Ascending aorta (tissue), 2 donors: ENCODE data around the gene RNU5B-1. TPM values are rescaled to one million over a fixed set of nuclear protein-coding genes. Genes with fewer than 3 reads are reported as not detected.
"Not testable (repeated sequence)": the region's sequence is repeated elsewhere in the genome, so short reads cannot be mapped to it uniquely, and the experiment has no call there.

Experiments used
- DNase-seq, 2 donors: peaks; one replicate each; pipeline ENCODE4 v3.0.0-alpha.2; 2019; ENCODE audit warnings: low spot score in 2 of 2
- H3K27ac ChIP-seq, 2 donors: fragments of 200-600 bp; sonication (generic); one replicate each; pipeline ENCODE4 v1.5.1; 2016 to 2017; ENCODE audit warnings: mild to moderate bottlenecking in 1 of 2
- H3K27me3 ChIP-seq: fragments of 200-600 bp; sonication (generic); one replicate; pipeline ENCODE4 v1.5.1; 2017
- H3K36me3 ChIP-seq, 2 donors: fragments of 200-600 bp; sonication (generic); one replicate each; pipeline ENCODE4 v1.5.1; 2016
- H3K4me1 ChIP-seq, 2 donors: fragments of 200-600 bp; sonication (generic); one replicate each; pipeline ENCODE4 v1.5.1; 2016 to 2017; ENCODE audit warnings: mild to moderate bottlenecking in 1 of 2
- H3K4me3 ChIP-seq, 2 donors: fragments of 200-600 bp; sonication (generic); one replicate each; pipeline ENCODE4 v1.5.1; 2016 to 2017; ENCODE audit warnings: mild to moderate bottlenecking in 1 of 2
- H3K9me3 ChIP-seq, 2 donors: fragments of 200-600 bp; sonication (generic); one replicate each; pipeline ENCODE4 v1.5.1; 2016
- intact Hi-C: fragments of 100-400 bp; cut with DNase I; formaldehyde crosslinking; loops from one replicate; pipeline ENCODE4 v1.15.1; 2023
- total RNA-seq: library from RNA; depleted of rRNA; stranded (reverse); fragments of >200 nt; gene quantifications from one replicate; pipeline ENCODE4 v1.1.0, GENCODE V29; 2016
- TF ChIP-seq, protein P1 (sequence below), 3 experiments: fragments of 200-600 bp in 2 of 3; fragments of 450-650 bp in 1 of 3; sonication (generic) in 2 of 3; IDR thresholded peaks; one replicate each; pipeline ENCODE4 v1.5.1; 2016 to 2019; ENCODE audit warnings: antibody characterized with exemption in 3 of 3, mild to moderate bottlenecking in 1 of 3, moderate library complexity in 1 of 3

RNU5B-1 gene
- total RNA-seq, 1 donor from 2014 or later: not detected

DNA sequence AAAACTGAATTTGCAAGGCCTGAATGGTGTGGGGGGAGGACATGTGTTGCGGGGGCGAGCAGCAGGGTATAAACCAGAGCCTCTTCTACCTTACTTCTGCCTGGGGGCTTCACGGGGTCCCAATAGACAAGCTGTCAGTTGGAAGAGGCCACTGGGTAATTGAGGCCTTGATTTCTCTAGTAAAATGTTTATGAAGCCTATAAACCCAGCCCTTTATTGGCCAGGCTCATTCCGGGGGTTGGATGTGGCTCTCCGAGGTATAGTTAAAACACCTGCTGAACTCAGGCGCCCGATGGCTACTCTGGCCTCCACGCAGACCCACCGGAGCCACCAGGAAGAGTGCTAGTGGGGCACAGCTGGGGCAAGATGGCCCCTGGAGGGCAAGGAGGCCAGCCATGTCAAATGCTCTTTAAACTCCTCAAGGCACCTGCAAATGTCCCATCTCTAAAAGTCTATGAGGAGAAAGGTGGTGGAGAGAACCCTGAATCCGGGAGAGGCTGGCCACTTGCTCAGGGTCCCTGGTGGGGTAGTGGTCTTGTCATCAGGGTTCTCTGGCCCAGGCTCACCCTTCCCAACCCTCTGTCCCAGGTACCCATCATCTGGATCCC, 39.0 kb downstream of the RNU5B-1 start:
- intact Hi-C loops: no loop called here
- no peak for DNase-seq
- Histone ChIP-seq H3K36me3 (no peaks in the 10 kb centered on the region), H3K27me3 (no peaks in the 10 kb centered on the region), H3K4me1 (no peaks in the 10 kb centered on the region), H3K27ac (no peak overlapping the region), H3K4me3 (no peak overlapping the region), H3K9me3 (no peaks in the 10 kb centered on the region)
- TF ChIP-seq, protein P1, sequence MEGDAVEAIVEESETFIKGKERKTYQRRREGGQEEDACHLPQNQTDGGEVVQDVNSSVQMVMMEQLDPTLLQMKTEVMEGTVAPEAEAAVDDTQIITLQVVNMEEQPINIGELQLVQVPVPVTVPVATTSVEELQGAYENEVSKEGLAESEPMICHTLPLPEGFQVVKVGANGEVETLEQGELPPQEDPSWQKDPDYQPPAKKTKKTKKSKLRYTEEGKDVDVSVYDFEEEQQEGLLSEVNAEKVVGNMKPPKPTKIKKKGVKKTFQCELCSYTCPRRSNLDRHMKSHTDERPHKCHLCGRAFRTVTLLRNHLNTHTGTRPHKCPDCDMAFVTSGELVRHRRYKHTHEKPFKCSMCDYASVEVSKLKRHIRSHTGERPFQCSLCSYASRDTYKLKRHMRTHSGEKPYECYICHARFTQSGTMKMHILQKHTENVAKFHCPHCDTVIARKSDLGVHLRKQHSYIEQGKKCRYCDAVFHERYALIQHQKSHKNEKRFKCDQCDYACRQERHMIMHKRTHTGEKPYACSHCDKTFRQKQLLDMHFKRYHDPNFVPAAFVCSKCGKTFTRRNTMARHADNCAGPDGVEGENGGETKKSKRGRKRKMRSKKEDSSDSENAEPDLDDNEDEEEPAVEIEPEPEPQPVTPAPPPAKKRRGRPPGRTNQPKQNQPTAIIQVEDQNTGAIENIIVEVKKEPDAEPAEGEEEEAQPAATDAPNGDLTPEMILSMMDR (IDR thresholded peaks at IDR 0.05): no peak

DNA sequence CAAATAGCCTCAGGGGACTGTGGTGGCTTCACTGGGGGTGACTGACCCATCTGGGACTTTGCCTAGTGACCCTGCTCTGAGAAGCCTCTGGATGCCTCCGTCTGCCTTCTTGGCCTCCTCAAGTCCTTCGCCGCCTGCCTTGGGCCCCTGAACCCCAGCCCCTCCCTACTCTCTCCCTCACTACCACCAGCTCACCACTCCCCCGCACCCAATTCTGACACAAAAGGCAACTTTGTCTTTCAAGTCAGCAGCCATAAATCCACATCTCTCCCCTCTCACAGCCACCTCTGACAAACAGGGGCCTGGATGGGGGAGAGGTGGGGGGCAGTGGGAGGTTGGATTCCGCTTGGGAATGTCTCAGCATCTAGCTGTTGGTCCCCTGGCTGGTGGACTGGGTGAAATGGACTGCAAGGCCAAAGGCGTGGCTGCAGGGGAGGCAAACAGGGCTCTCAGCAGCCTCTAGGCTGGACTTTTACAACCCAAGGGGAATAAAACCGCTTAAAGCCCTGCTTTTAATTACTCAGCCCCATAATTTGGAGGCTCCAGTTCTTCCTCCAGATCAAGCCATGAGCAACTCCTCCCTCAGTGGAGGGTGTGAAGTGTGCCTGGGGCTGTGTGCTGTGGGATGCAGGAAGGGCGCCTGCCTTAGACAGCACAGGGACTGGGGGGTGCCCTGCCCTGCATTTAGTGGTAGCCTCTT, 39.9 kb downstream of the RNU5B-1 start:
- TF ChIP-seq, protein P1 (IDR thresholded peaks at IDR 0.05): no peak
- DNase-seq: no peak

DNA sequence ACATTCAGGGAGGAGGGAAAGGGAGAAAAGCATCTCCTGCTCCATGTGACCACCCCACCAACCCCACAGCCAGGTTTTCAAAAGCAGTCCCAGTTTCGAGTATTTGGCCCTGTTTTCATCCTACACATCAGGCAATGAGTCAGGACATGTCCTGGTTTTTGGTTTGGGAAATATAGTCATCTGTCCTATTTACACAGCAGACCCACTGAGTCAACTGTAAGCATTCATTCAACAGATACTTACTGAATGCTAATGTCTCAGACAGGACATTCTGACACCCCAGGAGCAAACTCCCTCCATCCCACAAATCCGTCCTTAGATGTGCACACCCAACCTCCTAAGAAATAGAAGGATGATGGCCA, 40.4 kb downstream of the RNU5B-1 start:
- DNase-seq: no peak
- no peak overlapping the region for H3K27ac ChIP-seq
- no peaks in the 10 kb centered on the region for H3K9me3 ChIP-seq
- TF ChIP-seq, protein P1 (IDR thresholded peaks at IDR 0.05): no peak
- no peaks in the 10 kb centered on the region for H3K27me3 ChIP-seq
- H3K4me1 ChIP-seq: no peaks in the 10 kb centered on the region
- H3K36me3 ChIP-seq: no peaks in the 10 kb centered on the region
- H3K4me3 ChIP-seq: no peak overlapping the region
- intact Hi-C loops: no loop called here

More for the DNA sequence above, 39.9 kb downstream of the RNU5B-1 start:
- intact Hi-C loops: no loop called here
- Histone ChIP-seq H3K9me3 (no peaks in the 10 kb centered on the region), H3K27me3 (no peaks in the 10 kb centered on the region), H3K27ac (no peak overlapping the region), H3K4me3 (no peak overlapping the region), H3K36me3 (no peaks in the 10 kb centered on the region), H3K4me1 (no peaks in the 10 kb centered on the region)

DNA sequence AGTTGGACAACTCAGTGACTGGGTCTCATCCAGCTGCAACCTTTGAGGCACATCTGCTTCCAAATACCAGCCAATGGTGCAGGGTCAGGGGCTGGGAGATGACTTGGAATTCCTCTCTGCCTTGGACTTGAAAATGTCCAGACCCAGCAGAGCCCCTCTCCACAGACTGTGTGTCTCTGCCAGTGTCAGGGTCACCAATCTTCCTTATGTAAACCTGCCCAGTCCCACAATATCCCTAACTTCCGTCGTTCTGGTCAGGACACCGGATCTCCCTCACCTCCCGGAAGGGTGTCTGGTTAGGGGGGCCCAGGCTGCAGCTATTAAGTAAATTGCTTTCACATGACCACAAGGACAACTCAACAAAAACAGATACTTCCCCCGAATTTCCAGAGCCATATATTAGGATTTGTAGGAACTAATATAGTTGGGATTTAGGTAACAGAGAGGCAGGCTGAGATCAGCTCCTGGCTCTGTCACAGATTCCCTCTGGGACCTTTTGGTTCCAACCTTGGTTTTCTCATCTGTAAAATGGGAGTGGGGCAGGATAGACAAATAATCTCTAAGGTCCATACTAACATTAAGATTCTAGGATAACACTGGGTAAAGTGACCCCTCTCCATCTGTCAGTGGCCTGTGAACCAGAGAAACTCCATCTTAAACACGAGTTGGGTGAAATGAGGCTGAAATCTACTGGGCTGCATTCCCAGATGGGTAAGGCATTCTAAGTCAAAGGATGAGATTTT, 42.5 kb downstream of the RNU5B-1 start:
- H3K4me3 ChIP-seq: no peak overlapping the region
- intact Hi-C loops: no loop called here
- no peaks in the 10 kb centered on the region for H3K9me3 ChIP-seq
- H3K36me3 ChIP-seq: no peaks in the 10 kb centered on the region
- TF ChIP-seq, protein P1 (IDR thresholded peaks at IDR 0.05): no peak
- H3K4me1 ChIP-seq: no peaks in the 10 kb centered on the region
- H3K27ac ChIP-seq: no peak overlapping the region
- DNase-seq: no peak
- H3K27me3 ChIP-seq: no peaks in the 10 kb centered on the region

DNA sequence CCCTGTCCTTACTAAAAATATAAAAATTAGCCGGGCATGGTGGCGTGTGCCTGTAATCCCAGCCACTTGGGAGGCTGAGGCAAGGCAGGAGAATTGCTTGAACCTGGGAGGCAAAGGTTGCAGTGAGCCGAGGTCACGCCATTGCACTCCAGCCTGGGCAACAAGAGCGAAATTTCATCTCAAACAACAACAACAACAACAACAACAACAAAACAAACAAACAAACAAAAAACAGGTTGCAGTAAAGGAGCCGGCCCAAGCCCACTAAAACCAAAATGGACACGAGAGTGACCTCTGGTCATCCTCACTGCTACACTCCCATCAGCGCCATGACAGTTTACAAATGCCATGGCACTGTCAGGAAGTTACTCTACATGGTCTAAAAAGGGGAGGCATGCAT, 43.3 kb downstream of the RNU5B-1 start:
- H3K9me3 ChIP-seq, H3K27ac ChIP-seq, DNase-seq, H3K36me3 ChIP-seq, intact Hi-C loops, H3K27me3 ChIP-seq, H3K4me3 ChIP-seq, H3K4me1 ChIP-seq: not testable (repeated sequence)

DNA sequence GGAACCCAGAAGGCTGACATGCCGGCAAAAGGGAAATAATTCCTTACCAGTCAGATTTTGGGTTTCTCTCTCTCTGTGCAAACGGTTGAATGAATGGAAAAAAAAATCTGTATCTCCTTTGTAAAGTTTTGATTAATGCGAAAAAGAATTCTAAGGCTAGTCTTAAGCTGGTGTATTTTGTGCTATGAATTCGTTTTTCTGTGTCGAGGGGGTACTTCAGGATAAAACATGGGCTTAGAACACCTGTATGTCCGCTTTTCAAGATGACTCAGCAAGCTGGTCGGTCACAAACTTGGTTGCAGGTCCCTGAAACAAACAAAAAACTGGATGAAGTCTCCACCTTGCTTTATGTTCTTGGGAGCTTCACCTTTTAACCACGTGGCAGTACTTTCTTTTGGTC, 44.9 kb downstream of the RNU5B-1 start:
- Histone ChIP-seq H3K4me3 (no peak overlapping the region), H3K27me3 (no peaks in the 10 kb centered on the region), H3K9me3 (no peaks in the 10 kb centered on the region), H3K4me1 (no peaks in the 10 kb centered on the region), H3K36me3 (no peaks in the 10 kb centered on the region), H3K27ac (no peak overlapping the region)
- intact Hi-C loops: no loop called here
- TF ChIP-seq, protein P1 (IDR thresholded peaks at IDR 0.05): no peak
- DNase-seq: no peak

DNA sequence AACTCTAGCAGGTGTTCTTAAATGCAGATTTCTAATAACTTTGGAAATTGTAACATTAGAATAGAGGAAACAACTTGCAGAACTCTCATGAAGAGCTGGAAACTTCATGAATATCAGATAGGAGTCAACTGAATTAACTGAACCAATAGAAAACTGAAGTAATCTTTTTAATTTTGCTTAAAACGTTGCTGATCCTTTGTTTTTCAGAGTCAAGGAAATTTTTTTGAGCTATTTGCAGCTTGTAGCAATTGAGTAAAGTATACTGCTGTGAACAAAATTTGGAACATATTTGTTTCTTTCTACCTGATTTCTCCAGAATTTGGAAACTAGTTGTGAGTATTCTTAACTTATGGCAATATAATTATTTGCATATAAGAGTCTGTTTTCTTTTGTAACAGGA, 47.5 kb downstream of the RNU5B-1 start:
- intact Hi-C loops, H3K4me3 ChIP-seq, H3K9me3 ChIP-seq, H3K4me1 ChIP-seq, H3K36me3 ChIP-seq, DNase-seq, H3K27ac ChIP-seq: not testable (repeated sequence)
- peaks cover 10% of the 10 kb centered on the region for H3K27me3 ChIP-seq
